HFFc6 (cell line): Measurements from ENCODE around the gene OPTN. TPM values are rescaled to one million over a fixed set of nuclear protein-coding genes. Genes with fewer than 3 reads are reported as not detected.

ENCODE experiments used
- DNase-seq: peaks from one replicate; pipeline ENCODE4 v3.0.0-alpha.2; 2018
- H3K27ac Mint-ChIP-seq: 2 replicates; pipeline ENCODE4 v1.8.0; 2020; ENCODE audit warnings: mild to moderate bottlenecking, mixed read lengths
- H3K27me3 Mint-ChIP-seq: 2 replicates; pipeline ENCODE4 v1.8.0; 2021; ENCODE audit warnings: mild to moderate bottlenecking, moderate library complexity, mixed read lengths; ENCODE audit not compliant: insufficient read depth
- H3K36me3 Mint-ChIP-seq: 2 replicates; pipeline ENCODE4 v1.8.0; 2021; ENCODE audit warnings: low read depth, mixed read lengths
- H3K4me1 Mint-ChIP-seq: 2 replicates; pipeline ENCODE4 v1.8.0; 2020; ENCODE audit warnings: low read depth, mixed read lengths
- H3K4me3 Mint-ChIP-seq: 2 replicates; pipeline ENCODE4 v1.8.0; 2020; ENCODE audit warnings: mild to moderate bottlenecking, moderate library complexity, mixed read lengths
- H3K9me3 Mint-ChIP-seq: 2 replicates; pipeline ENCODE4 v1.8.0; 2020; ENCODE audit warnings: mild to moderate bottlenecking, mixed read lengths
- total RNA-seq, 6 experiments: library from RNA; stranded (reverse); fragmentation: NEBNext Ultra II Directional; extraction: Animal tissue kit (Norgen Biotek cat#: 25700); gene quantifications; 2 replicates in 1 of 6; 3 replicates in 5 of 6; pipeline ENCODE4 v1.2.3, GENCODE V29; 2021
- TF ChIP-seq, protein P1 (sequence below): fragments of 200-600 bp; sonication (generic); IDR thresholded peaks from 2 replicates; pipeline ENCODE4 v1.5.0; 2021; ENCODE audit warnings: antibody characterized with exemption, mild to moderate bottlenecking

OPTN gene
- total RNA-seq, 6 experiments from 2014 or later, result 79.9 to 90.3 (median 83.0) TPM

DNA sequence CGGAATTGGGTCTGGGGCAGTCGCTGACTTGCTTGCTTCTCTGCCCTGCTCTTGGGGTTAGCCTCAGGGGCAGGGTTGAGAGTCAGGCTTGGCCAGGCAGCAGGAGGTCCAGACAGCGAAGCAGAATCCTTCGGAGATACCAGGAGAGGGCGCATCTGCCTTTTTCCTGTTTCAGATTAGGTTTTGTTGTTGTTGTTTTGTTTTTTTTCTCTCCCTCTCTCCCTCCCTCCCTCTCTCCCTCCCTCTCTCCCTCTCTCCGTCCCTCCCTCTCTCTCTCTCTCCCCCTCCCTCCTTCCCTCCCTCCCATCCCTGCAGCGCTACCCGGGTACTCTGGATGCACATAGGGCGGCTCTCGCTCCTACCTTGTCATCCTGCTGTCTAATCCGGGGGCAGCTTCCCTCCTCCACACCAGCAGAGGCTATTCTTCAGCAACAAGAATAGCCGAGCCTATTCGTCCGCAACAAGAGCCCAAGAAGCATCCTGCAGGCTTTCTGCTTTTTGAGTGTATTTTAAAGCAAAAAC lies 758 bp upstream of the OPTN start:
- Mint-ChIP-seq H3K36me3 (peaks cover 21% of the 10 kb centered on the region), H3K27me3 (peaks cover 6% of the 10 kb centered on the region), H3K27ac (peak overlapping the region; percentile 88), H3K9me3 (no peaks in the 10 kb centered on the region), H3K4me1 (peaks cover 48% of the 10 kb centered on the region), H3K4me3 (peak overlapping the region; percentile 94)
- TF ChIP-seq, protein P1, sequence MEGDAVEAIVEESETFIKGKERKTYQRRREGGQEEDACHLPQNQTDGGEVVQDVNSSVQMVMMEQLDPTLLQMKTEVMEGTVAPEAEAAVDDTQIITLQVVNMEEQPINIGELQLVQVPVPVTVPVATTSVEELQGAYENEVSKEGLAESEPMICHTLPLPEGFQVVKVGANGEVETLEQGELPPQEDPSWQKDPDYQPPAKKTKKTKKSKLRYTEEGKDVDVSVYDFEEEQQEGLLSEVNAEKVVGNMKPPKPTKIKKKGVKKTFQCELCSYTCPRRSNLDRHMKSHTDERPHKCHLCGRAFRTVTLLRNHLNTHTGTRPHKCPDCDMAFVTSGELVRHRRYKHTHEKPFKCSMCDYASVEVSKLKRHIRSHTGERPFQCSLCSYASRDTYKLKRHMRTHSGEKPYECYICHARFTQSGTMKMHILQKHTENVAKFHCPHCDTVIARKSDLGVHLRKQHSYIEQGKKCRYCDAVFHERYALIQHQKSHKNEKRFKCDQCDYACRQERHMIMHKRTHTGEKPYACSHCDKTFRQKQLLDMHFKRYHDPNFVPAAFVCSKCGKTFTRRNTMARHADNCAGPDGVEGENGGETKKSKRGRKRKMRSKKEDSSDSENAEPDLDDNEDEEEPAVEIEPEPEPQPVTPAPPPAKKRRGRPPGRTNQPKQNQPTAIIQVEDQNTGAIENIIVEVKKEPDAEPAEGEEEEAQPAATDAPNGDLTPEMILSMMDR, result no peak; the same call in 1 of the 2 replicates
- peak; percentile 72 for DNase-seq

DNA sequence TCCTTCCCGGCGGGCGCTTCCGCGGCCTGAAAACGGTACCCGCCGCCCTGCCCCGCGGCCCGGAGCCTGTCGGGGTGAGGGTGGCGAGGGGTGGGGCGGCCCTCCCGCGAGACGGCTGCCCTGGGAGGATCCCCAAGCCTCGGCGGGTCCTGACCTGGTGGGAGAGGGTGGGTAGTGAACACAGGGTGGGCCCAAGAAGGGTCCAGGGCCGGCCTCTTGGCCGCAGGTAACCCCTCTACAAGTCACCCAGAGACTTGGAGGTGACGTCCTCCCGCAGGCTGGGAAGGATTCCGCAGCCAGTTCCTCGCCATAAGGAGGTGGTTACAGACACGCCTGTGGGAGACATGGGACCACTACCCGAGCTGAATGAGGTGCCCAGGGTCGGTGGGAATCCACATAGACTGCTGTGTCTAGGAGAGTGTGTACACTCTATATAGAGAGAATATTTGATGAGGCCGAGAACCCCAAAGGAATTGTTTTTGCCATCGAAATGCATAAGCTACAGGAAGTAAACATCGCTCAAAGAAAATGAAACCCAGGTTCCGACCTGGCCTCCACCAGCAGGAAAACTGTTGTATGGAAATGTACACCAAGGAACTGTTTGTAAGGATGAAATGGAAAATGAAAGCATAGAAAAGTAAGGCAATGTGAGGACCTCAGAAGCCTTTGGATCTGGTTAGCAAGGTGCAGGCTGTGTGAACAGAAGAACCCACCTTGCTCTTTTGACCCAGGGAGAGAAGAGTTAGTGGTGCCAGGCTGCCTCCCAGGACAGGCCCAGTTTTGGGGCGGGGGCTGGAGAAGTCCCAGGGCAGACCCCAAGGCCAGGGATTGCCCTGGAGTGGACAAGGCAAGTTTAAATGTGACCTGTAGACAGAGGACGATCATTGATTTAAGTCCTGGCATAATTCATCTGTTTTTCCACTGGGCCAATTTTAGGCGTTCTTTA lies 659 bp downstream of the OPTN start:
- TF ChIP-seq, protein P1, result no peak
- Mint-ChIP-seq H3K4me3 (peak overlapping the region; percentile 94), H3K27me3 (peaks cover 4% of the 10 kb centered on the region), H3K27ac (peak overlapping the region; percentile 75), H3K4me1 (peaks cover 44% of the 10 kb centered on the region), H3K9me3 (no peaks in the 10 kb centered on the region), H3K36me3 (peaks cover 33% of the 10 kb centered on the region)
- peak; percentile 20 for DNase-seq

DNA sequence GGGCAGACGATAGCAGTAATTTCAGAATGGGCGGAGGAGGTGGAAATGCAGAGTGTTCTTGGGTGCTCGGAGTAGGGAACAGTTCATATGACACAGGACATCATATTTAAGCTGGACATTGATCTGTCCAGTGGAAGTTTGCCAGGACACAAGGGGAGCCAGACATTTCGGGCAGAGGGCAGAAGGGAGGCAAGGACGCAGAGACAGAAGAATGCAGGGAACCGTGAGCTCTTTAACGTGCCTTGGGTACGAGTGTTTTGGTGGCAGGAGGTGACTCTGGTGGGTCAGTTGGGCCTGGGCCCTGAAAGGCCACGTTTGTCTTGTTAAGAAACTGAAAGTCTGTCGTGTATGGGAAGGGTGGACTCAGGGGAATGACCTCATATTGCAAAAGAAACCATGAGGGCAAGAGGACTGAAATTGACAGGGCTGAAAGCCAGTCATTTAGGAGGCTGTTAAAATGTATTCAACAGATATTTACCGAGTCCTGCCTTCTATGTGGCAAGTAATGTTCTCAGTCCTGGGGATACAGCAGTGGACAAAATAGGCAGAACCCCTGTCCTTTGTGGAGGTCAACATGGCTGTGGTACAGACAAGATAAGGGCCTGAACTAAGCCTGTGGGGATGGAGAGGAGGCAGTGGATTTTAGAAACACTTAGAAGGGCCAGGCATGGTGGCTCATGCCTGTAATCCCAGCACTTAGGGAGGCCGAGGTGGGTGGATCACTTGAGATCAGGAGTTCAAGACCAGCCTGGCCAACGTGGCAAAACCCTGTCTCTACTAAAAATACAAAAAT lies 2.2 kb downstream of the OPTN start:
- Mint-ChIP-seq H3K9me3 (no peaks in the 10 kb centered on the region), H3K27ac (peak overlapping the region; percentile 37; the same call in 1 of the 2 replicates), H3K36me3 (peaks cover 41% of the 10 kb centered on the region), H3K4me1 (peaks cover 45% of the 10 kb centered on the region), H3K27me3 (peaks cover 2% of the 10 kb centered on the region; the same call in 1 of the 2 replicates), H3K4me3 (peak overlapping the region; percentile 94)
- no peak for DNase-seq
- TF ChIP-seq, protein P1, result no peak

DNA sequence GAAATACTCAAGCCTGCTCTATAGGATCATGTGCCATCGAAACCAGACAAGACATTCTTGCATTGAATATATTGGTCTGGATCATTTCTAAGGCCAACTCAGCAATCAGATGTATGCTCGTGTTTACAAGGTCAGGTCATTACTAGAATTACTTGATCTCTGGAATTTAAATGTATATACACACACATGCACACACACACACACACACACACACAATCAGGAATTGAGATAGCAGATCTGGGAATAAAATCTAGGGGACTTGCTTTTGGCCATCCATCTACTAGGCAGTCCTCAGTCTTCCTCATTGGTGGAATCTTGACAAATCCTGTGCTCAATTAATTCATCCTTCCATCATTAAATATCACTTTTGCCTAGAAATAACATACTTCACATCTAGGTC lies 3.6 kb downstream of the OPTN start:
- Mint-ChIP-seq H3K4me1 (peaks cover 51% of the 10 kb centered on the region), H3K36me3 (peaks cover 49% of the 10 kb centered on the region), H3K27ac (no peak overlapping the region), H3K27me3 (peaks cover 2% of the 10 kb centered on the region; the same call in 1 of the 2 replicates), H3K9me3 (no peaks in the 10 kb centered on the region), H3K4me3 (no peak overlapping the region)
- no peak for DNase-seq
- TF ChIP-seq, protein P1, result no peak

DNA sequence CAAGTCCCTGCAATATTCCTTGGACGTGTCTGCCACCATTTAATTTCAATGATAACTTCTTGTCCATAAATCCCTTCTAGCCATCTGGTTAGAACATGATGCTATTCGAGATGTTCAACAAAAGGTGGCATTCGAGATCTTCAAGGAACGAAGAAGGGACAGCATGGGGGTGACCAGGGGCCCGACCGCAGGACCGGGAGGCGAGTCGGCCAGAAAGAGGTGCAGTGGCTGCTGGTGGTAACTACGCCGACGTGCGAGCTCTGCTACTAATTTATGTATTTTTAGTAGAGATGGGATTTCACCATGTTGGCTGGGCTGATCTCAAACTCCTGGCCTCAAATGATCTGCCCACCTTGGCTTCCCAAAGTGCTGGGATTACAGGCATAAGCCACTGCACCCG lies 4.7 kb downstream of the OPTN start:
- no peaks in the 10 kb centered on the region for H3K9me3 Mint-ChIP-seq
- DNase-seq, result no peak
- H3K4me1 Mint-ChIP-seq, result peaks cover 45% of the 10 kb centered on the region
- H3K36me3 Mint-ChIP-seq, result peaks cover 49% of the 10 kb centered on the region
- TF ChIP-seq, protein P1, result peak; percentile 7; the same call in 1 of the 2 replicates
- H3K27ac Mint-ChIP-seq, result no peak overlapping the region
- no peak overlapping the region for H3K4me3 Mint-ChIP-seq
- H3K27me3 Mint-ChIP-seq, result no peaks in the 10 kb centered on the region
